Stomach (tissue), 4 donors: ENCODE data around the gene ZNF574.

Source experiments
- EP300 ChIP-seq: sonication (generic); formaldehyde crosslinking; IDR thresholded peaks from one replicate; pipeline ENCODE4 v1.6.1; 2017; ENCODE audit warnings: antibody characterized with exemption
- POLR2A ChIP-seq, 4 donors: fragments of 450-650 bp; IDR thresholded peaks; one replicate each; pipeline ENCODE4 v1.6.1; 2016; ENCODE audit warnings: antibody characterized with exemption in 4 of 4, control low read depth in 2 of 4, mild to moderate bottlenecking in 1 of 4, moderate library complexity in 1 of 4

- TF ChIP-seq POLR2A (IDR thresholded peaks at IDR 0.05) (no peak), EP300 (no peak)
Observed at GRCh38 chr19:42068361-42068755, 7.6 kb upstream of the ZNF574 start.
